ENCODE data around the gene AMPD1.

DNA sequence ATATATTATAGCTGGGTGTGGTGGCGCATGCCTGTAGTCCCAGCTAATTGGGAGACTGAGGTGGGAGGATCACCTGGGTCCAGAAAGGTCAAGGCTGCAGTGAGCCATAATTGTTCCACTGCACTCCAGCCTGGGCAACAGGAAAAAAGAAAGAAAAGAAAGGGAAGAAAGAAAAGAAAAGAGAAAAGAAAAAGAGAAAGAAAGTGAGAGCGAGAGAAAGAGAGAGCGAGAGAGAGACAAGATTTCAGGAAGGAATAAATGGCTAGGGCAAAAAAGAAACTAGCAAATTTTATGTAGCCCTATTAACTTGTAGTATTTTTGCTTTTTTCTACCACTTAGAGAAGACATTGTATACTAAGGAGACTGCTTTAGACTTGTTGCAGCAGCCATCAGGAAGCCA is 15.0 kb upstream of the AMPD1 start:
- no peak for TF ChIP-seq YY1 (IDR thresholded peaks at IDR 0.05; ENCODE audit: insufficient read depth, insufficient read length)
- TF ChIP-seq SUZ12 (IDR thresholded peaks at IDR 0.05; ENCODE audit: extremely low read depth, insufficient read depth, insufficient read length): no peak

Data from NT2/D1 (cell line).